HepG2 (cell line): ENCODE data around the gene C1QL4. TPM values are rescaled to one million over a fixed set of nuclear protein-coding genes. Genes with fewer than 3 reads are reported as not detected.

Source experiments
- ATAD3A ChIP-seq: sonication (generic); formaldehyde crosslinking; IDR thresholded peaks from 2 replicates; pipeline ENCODE4 v1.4.0; 2020; ENCODE audit warnings: missing genetic modification reagents
- CBX2 ChIP-seq, 2 experiments: fragments of 200-600 bp in 1 of 2; sonication (generic); formaldehyde crosslinking in 1 of 2; IDR thresholded peaks; 2 replicates each; pipeline versions ENCODE4 v1.7.0 to v1.8.1; 2018 to 2022; ENCODE audit warnings: low read depth in 2 of 2, low read length in 1 of 2, mild to moderate bottlenecking in 1 of 2, missing genetic modification reagents in 1 of 2
- MATR3 ChIP-seq: sonication (generic); formaldehyde crosslinking; IDR thresholded peaks from 2 replicates; pipeline ENCODE4 v1.4.0; 2020; ENCODE audit warnings: missing genetic modification reagents
- NFIB ChIP-seq: sonication (generic); formaldehyde crosslinking; IDR thresholded peaks from 2 replicates; pipeline ENCODE4 v1.9.0; 2021; ENCODE audit warnings: missing genetic modification reagents, mild to moderate bottlenecking, borderline replicate concordance
- TBX2 ChIP-seq: sonication (generic); formaldehyde crosslinking; IDR thresholded peaks from 2 replicates; pipeline ENCODE4 v1.5.0; 2020; ENCODE audit warnings: missing genetic modification reagents, mild to moderate bottlenecking, borderline replicate concordance
- ZBTB4 ChIP-seq: sonication (generic); formaldehyde crosslinking; IDR thresholded peaks from 2 replicates; pipeline ENCODE4 v1.4.0; 2020; ENCODE audit warnings: missing genetic modification reagents, mild to moderate bottlenecking, borderline replicate concordance
- ZKSCAN1 ChIP-seq: fragments of 150-350 bp; IDR thresholded peaks from 2 replicates; pipeline ENCODE4 v1.6.1; 2014; ENCODE audit warnings: low read length
- ZMAT3 ChIP-seq: sonication (generic); formaldehyde crosslinking; conservative IDR thresholded peaks from 2 replicates; pipeline ENCODE4 v1.7.0; 2021; ENCODE audit warnings: missing genetic modification reagents
- ZNF274 ChIP-seq: sonication (generic); formaldehyde crosslinking; IDR thresholded peaks from 2 replicates; pipeline ENCODE4 v1.5.1; 2020; ENCODE audit warnings: mild to moderate bottlenecking, missing genetic modification reagents
- ZNF280B ChIP-seq: sonication (generic); formaldehyde crosslinking; IDR thresholded peaks from 2 replicates; pipeline ENCODE4 v1.5.0; 2020; ENCODE audit warnings: missing genetic modification reagents, mild to moderate bottlenecking, borderline replicate concordance
- ZNF30 ChIP-seq: sonication (generic); formaldehyde crosslinking; IDR thresholded peaks from 2 replicates; pipeline ENCODE4 v1.5.0; 2020; ENCODE audit warnings: mild to moderate bottlenecking, missing genetic modification reagents
- ZNF337 ChIP-seq: sonication (generic); formaldehyde crosslinking; IDR thresholded peaks from 2 replicates; pipeline ENCODE4 v1.5.1; 2020; ENCODE audit warnings: missing genetic modification reagents, low read depth, mild to moderate bottlenecking, borderline replicate concordance
- ZNF451 ChIP-seq: sonication (generic); formaldehyde crosslinking; IDR thresholded peaks from 2 replicates; pipeline ENCODE4 v1.5.0; 2020; ENCODE audit warnings: mild to moderate bottlenecking, missing genetic modification reagents
- ZNF564 ChIP-seq: sonication (generic); formaldehyde crosslinking; IDR thresholded peaks from 2 replicates; pipeline ENCODE4 v1.8.1; 2023; ENCODE audit warnings: mild to moderate bottlenecking, missing genetic modification reagents
- ZNF724P ChIP-seq: sonication (generic); formaldehyde crosslinking; IDR thresholded peaks from 2 replicates; pipeline ENCODE4 v1.8.0; 2022; ENCODE audit warnings: missing genetic modification reagents, borderline replicate concordance
- ZNF781 ChIP-seq: sonication (generic); formaldehyde crosslinking; IDR thresholded peaks from 2 replicates; pipeline ENCODE4 v1.5.1; 2020; ENCODE audit warnings: borderline replicate concordance, mild to moderate bottlenecking, missing genetic modification reagents; ENCODE audit errors: not compliant biosample characterization
- ZNF839 ChIP-seq: sonication (generic); formaldehyde crosslinking; IDR thresholded peaks from 2 replicates; pipeline ENCODE4 v1.4.0; 2020; ENCODE audit warnings: missing genetic modification reagents, mild to moderate bottlenecking, borderline replicate concordance
- ZNF850 ChIP-seq: sonication (generic); formaldehyde crosslinking; conservative IDR thresholded peaks from 2 replicates; pipeline ENCODE4 v1.9.0; 2021; ENCODE audit warnings: mild to moderate bottlenecking, missing genetic modification reagents
- polyA plus RNA-seq, 8 experiments: library from polyadenylated mRNA; depleted of rRNA in 3 of 8; stranded (reverse) in 7 of 8; unstranded in 1 of 8; fragments of >200 nt; fragmentation: Illumina TruSeq in 4 of 8; extraction: Trizol in 4 of 8; gene quantifications; 2 replicates each; pipeline versions ENCODE4 v1.2.1 to v1.2.3, GENCODE V29; 2011 to 2016; ENCODE audit warnings: low read depth in 4 of 8, missing spikeins in 1 of 8, mixed read lengths in 1 of 8; ENCODE audit not compliant: insufficient read depth in 1 of 8
- total RNA-seq, 5 experiments: library from RNA; depleted of rRNA; stranded (reverse); fragments of >200 nt; fragmentation: Illumina TruSeq; extraction: Trizol; gene quantifications; 2 replicates each; pipeline ENCODE4 v1.2.3, GENCODE V29; 2016; ENCODE audit warnings: low read depth in 1 of 5
- TF ChIP-seq, protein P1 (sequence below): sonication (generic); formaldehyde crosslinking; IDR thresholded peaks from 2 replicates; pipeline ENCODE4 v1.8.1; 2022; ENCODE audit warnings: low read depth, mild to moderate bottlenecking, missing genetic modification reagents
- TF ChIP-seq, protein P2 (sequence below): sonication (generic); formaldehyde crosslinking; IDR thresholded peaks from 2 replicates; pipeline ENCODE4 v1.8.0; 2022; ENCODE audit warnings: missing genetic modification reagents, mild to moderate bottlenecking, inconsistent platforms, borderline replicate concordance

C1QL4 gene
- total and polyA plus RNA-seq, 2 of the 13 experiments (the other 11 are each of a cell fraction or from before 2014, with no cell fraction given), result 0.03 TPM; not detected in 1

DNA sequence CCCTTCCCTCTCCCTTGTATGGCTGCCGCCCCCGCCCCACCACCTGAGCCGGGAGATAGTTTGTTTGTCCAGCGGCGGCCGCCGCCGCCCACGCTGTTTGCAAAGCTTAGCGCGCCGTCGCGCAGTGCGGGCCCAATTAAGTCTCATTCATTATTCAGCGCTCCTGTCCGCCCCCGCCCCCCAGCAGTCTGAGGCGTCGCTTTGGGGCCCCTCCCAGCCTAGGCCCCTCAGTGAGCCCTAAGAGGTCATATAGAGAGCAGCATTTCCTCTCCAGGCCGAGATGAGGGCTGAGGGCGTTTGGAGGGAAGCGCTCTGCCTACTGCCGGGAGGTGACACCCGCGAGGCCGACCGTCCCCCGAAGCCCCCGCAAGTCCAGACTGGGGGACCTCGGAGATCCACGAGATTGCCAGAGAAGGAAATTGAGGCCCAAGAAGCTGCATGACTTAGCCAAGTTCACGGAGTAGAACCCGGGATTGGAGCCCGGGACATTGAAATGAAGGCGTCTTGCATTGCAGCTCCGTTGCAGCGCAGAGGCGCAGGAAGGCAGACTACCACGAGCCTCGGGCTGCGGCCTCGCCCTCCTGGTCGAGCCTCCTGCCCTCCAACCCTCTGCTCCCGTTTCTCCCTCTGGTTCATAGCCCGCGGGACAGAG is 9.8 kb upstream of the C1QL4 start, which contains the start of gene DNAJC22 (continued):
- TF ChIP-seq ZNF274 (CRISPR knock-in tag) (peak; percentile 64; the same call in 1 of the 2 replicates), ZNF839 (CRISPR knock-in tag) (no peak), CBX2 (IDR thresholded peaks at IDR 0.05; ENCODE audit: low read depth, low read length) (no peak), CBX2 (CRISPR knock-in tag; IDR thresholded peaks at IDR 0.05; ENCODE audit: low read depth) (no peak), MATR3 (CRISPR knock-in tag) (no peak), ZMAT3 (CRISPR knock-in tag) (peak; percentile 73; the same call in 1 of the 2 replicates), ZNF280B (CRISPR knock-in tag) (no peak), ZNF564 (CRISPR knock-in tag) (0 out of 2 replicates have a peak, but pooled peaks have one; percentile 16), ZNF724P (CRISPR knock-in tag) (peak; percentile 24; the same call in 1 of the 2 replicates), ZNF337 (CRISPR knock-in tag) (peak; percentile 46; the same call in 1 of the 2 replicates), ZBTB4 (CRISPR knock-in tag) (no peak; the same call in 1 of the 2 replicates), ZKSCAN1 (no peak), ZNF850 (CRISPR knock-in tag) (no peak), TBX2 (CRISPR knock-in tag) (peak; percentile 75), ATAD3A (CRISPR knock-in tag) (no peak), ZNF781 (peak; percentile 15), NFIB (CRISPR knock-in tag) (no peak), ZNF30 (CRISPR knock-in tag) (0 out of 2 replicates have a peak, but pooled peaks have one; percentile 9), ZNF451 (CRISPR knock-in tag) (0 out of 2 replicates have a peak, but pooled peaks have one; percentile 10)
- TF ChIP-seq, protein P1, sequence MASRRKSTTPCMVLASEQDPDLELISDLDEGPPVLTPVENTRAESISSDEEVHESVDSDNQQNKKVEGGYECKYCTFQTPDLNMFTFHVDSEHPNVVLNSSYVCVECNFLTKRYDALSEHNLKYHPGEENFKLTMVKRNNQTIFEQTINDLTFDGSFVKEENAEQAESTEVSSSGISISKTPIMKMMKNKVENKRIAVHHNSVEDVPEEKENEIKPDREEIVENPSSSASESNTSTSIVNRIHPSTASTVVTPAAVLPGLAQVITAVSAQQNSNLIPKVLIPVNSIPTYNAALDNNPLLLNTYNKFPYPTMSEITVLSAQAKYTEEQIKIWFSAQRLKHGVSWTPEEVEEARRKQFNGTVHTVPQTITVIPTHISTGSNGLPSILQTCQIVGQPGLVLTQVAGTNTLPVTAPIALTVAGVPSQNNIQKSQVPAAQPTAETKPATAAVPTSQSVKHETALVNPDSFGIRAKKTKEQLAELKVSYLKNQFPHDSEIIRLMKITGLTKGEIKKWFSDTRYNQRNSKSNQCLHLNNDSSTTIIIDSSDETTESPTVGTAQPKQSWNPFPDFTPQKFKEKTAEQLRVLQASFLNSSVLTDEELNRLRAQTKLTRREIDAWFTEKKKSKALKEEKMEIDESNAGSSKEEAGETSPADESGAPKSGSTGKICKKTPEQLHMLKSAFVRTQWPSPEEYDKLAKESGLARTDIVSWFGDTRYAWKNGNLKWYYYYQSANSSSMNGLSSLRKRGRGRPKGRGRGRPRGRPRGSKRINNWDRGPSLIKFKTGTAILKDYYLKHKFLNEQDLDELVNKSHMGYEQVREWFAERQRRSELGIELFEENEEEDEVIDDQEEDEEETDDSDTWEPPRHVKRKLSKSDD (CRISPR knock-in tag), result no peak
- TF ChIP-seq, protein P2, sequence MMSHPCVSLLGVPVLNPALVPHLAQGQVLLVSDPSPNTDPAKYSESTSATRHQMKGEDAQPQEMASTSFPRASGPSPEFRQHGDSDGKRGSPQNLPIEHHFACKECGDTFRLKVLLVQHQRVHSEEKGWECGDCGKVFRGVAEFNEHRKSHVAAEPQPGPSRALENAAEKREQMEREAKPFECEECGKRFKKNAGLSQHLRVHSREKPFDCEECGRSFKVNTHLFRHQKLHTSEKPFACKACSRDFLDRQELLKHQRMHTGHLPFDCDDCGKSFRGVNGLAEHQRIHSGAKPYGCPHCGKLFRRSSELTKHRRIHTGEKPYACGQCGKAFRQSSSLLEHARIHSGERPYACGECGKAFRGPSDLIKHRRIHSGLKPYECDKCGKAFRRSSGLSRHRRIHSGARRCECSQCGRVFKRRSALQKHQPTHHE (CRISPR knock-in tag), result no peak
